H9 (cell line): ENCODE measurements around the gene RBFOX1. TPM values are rescaled to one million over a fixed set of nuclear protein-coding genes. Genes with fewer than 3 reads are reported as not detected.

Experiments used
- DNase-seq: peaks from one replicate; pipeline ENCODE4 v3.0.0-alpha.2; 2017
- H2AFZ ChIP-seq: one replicate; pipeline ENCODE4 v1.6.1; 2013; ENCODE audit warnings: mild to moderate bottlenecking, low read length, control low read depth, moderate library complexity
- H2AK5ac ChIP-seq: 2 replicates; pipeline ENCODE4 v1.6.1; 2013; ENCODE audit warnings: low read length, control low read depth, mixed read lengths; ENCODE audit not compliant: insufficient read length
- H2BK120ac ChIP-seq: one replicate; pipeline ENCODE4 v1.6.1; 2013; ENCODE audit warnings: low read depth, mild to moderate bottlenecking, low read length, control low read depth, inconsistent platforms; ENCODE audit not compliant: poor library complexity, severe bottlenecking
- H2BK12ac ChIP-seq: 2 replicates; pipeline ENCODE4 v1.6.1; 2013; ENCODE audit warnings: low read length, control low read depth, mixed read lengths, low read depth; ENCODE audit not compliant: insufficient read length
- H2BK15ac ChIP-seq: 2 replicates; pipeline ENCODE4 v1.6.1; 2013; ENCODE audit warnings: low read depth, low read length, control low read depth
- H2BK20ac ChIP-seq: one replicate; pipeline ENCODE4 v1.6.1; 2013; ENCODE audit warnings: low read depth, mild to moderate bottlenecking, low read length, control low read depth, inconsistent platforms; ENCODE audit not compliant: poor library complexity, severe bottlenecking
- H2BK5ac ChIP-seq: 2 replicates; pipeline ENCODE4 v1.6.1; 2013; ENCODE audit warnings: low read length, control low read depth, mixed read lengths; ENCODE audit not compliant: insufficient read length
- H3K14ac ChIP-seq: 2 replicates; pipeline ENCODE4 v1.6.1; 2013; ENCODE audit warnings: low read length, control low read depth; ENCODE audit not compliant: insufficient read depth
- H3K18ac ChIP-seq: 2 replicates; pipeline ENCODE4 v1.6.1; 2013; ENCODE audit warnings: low read depth, mild to moderate bottlenecking, mixed read lengths, low read length, control low read depth; ENCODE audit not compliant: insufficient read length
- H3K23ac ChIP-seq: 2 replicates; pipeline ENCODE4 v1.6.1; 2013; ENCODE audit warnings: low read length, control low read depth, mixed read lengths, low read depth; ENCODE audit not compliant: insufficient read length
- H3K23me2 ChIP-seq: 2 replicates; pipeline ENCODE4 v1.6.1; 2013; ENCODE audit warnings: low read depth, mild to moderate bottlenecking, mixed read lengths, low read length, control low read depth; ENCODE audit not compliant: insufficient read length, poor library complexity, severe bottlenecking
- H3K27ac ChIP-seq: 2 replicates; pipeline ENCODE4 v1.5.1; 2013; ENCODE audit warnings: low read length, control low read depth, mixed read lengths, low read depth; ENCODE audit not compliant: insufficient read length
- H3K27me3 ChIP-seq: 2 replicates; pipeline ENCODE4 v1.6.1; 2013; ENCODE audit warnings: low read length, control low read depth, inconsistent platforms; ENCODE audit not compliant: insufficient read depth
- H3K4ac ChIP-seq: 2 replicates; pipeline ENCODE4 v1.6.1; 2013; ENCODE audit warnings: low read depth, mild to moderate bottlenecking, control low read depth, inconsistent platforms, low read length, moderate library complexity
- H3K4me1 ChIP-seq: 2 replicates; pipeline ENCODE4 v1.6.1; 2013; ENCODE audit warnings: low read length, control low read depth, inconsistent platforms; ENCODE audit not compliant: insufficient read depth
- H3K4me2 ChIP-seq: 2 replicates; pipeline ENCODE4 v1.6.1; 2013; ENCODE audit warnings: low read length, control low read depth, mixed read lengths; ENCODE audit not compliant: insufficient read length, insufficient read depth
- H3K56ac ChIP-seq: 2 replicates; pipeline ENCODE4 v1.6.1; 2013; ENCODE audit warnings: low read depth, mild to moderate bottlenecking, mixed read lengths, low read length, control low read depth; ENCODE audit not compliant: insufficient read length
- H3K79me1 ChIP-seq: 2 replicates; pipeline ENCODE4 v1.6.1; 2013; ENCODE audit warnings: low read depth, mild to moderate bottlenecking, moderate library complexity, low read length, control low read depth, inconsistent platforms; ENCODE audit not compliant: insufficient read depth, poor library complexity, severe bottlenecking
- H3K79me2 ChIP-seq: 2 replicates; pipeline ENCODE4 v1.6.1; 2013; ENCODE audit warnings: low read length, control low read depth, inconsistent platforms; ENCODE audit not compliant: insufficient read depth
- H3K9ac ChIP-seq: 2 replicates; pipeline ENCODE4 v1.6.1; 2013; ENCODE audit warnings: low read length, control low read depth, mixed read lengths; ENCODE audit not compliant: insufficient read length; ENCODE audit errors: extremely low read depth
- H3K9me3 ChIP-seq: one replicate; pipeline ENCODE4 v1.6.1; 2013; ENCODE audit warnings: low read depth, low read length, inconsistent platforms; ENCODE audit not compliant: control insufficient read depth
- H3T11ph ChIP-seq: one replicate; pipeline ENCODE4 v1.6.1; 2013; ENCODE audit warnings: mild to moderate bottlenecking, low read length, control low read depth, inconsistent platforms
- H4K20me1 ChIP-seq: one replicate; pipeline ENCODE4 v1.6.1; 2013; ENCODE audit not compliant: control insufficient read depth, insufficient read length, insufficient read depth
- H4K5ac ChIP-seq: 2 replicates; pipeline ENCODE4 v1.6.1; 2013; ENCODE audit warnings: low read depth, mild to moderate bottlenecking, mixed read lengths, low read length, control low read depth; ENCODE audit not compliant: insufficient read length
- H4K8ac ChIP-seq: replicated peaks from 2 replicates; pipeline ENCODE4 v1.6.1; 2013; ENCODE audit warnings: low read length, control low read depth, mixed read lengths, low read depth; ENCODE audit not compliant: insufficient read length
- H4K91ac ChIP-seq: 2 replicates; pipeline ENCODE4 v1.6.1; 2013; ENCODE audit warnings: low read depth, mild to moderate bottlenecking, moderate library complexity, mixed read lengths, low read length, control low read depth; ENCODE audit not compliant: insufficient read length
- H3K27ac Mint-ChIP-seq, 3 experiments: 2 replicates in 2 of 3; 3 replicates in 1 of 3; pipeline ENCODE4 v1.8.0; 2020 to 2021; ENCODE audit warnings: mixed read lengths in 3 of 3, mild to moderate bottlenecking in 1 of 3, moderate library complexity in 1 of 3
- H3K27me3 Mint-ChIP-seq: 2 replicates; pipeline ENCODE4 v1.8.0; 2021; ENCODE audit warnings: low read depth, mild to moderate bottlenecking, moderate library complexity, mixed read lengths
- H3K36me3 Mint-ChIP-seq, 3 experiments: 2 replicates in 2 of 3; 3 replicates in 1 of 3; pipeline ENCODE4 v1.8.0; 2020 to 2021; ENCODE audit warnings: low read depth in 3 of 3, mixed read lengths in 3 of 3; ENCODE audit not compliant: insufficient read depth in 1 of 3
- H3K4me1 Mint-ChIP-seq, 2 experiments: 2 replicates each; pipeline ENCODE4 v1.8.0; 2020; ENCODE audit warnings: mixed read lengths in 2 of 2
- H3K4me3 Mint-ChIP-seq, 2 experiments: 2 replicates in 1 of 2; 3 replicates in 1 of 2; pipeline ENCODE4 v1.8.0; 2020 to 2021; ENCODE audit warnings: mild to moderate bottlenecking in 2 of 2, mixed read lengths in 2 of 2, moderate library complexity in 1 of 2
- H3K9me3 Mint-ChIP-seq, 2 experiments: 2 replicates in 1 of 2; 3 replicates in 1 of 2; pipeline ENCODE4 v1.8.0; 2020; ENCODE audit warnings: mild to moderate bottlenecking in 2 of 2, mixed read lengths in 2 of 2, moderate library complexity in 1 of 2
- CTCF ChIP-seq: fragments of 200-600 bp; sonication (generic); conservative IDR thresholded peaks from 3 replicates; pipeline ENCODE4 v1.8.0; 2021; ENCODE audit warnings: antibody characterized with exemption, mild to moderate bottlenecking
- WGBS: extraction: QIAGEN DNeasy Blood & Tissue Kit; methylation state at CpG from one replicate; pipeline ENCODE4 v1.1.7; 2013; ENCODE audit warnings: missing lambda C conversion rate, low lambda C conversion rate, mixed read lengths; ENCODE audit not compliant: insufficient read length; ENCODE audit errors: extremely low coverage; 5-methylcytosine and 5-hydroxymethylcytosine counted together
- total RNA-seq: library from RNA; stranded (reverse); gene quantifications from 2 replicates; pipeline ENCODE4 v1.2.1, GENCODE V29; 2021

RBFOX1 gene
- total RNA-seq, 1 experiment from 2014 or later: 2.0 TPM

GRCh38 chr16:7614021-7614795, 281.6 kb downstream of the RBFOX1 start:
- Histone ChIP-seq H3K23me2 (no peaks in the 10 kb centered on the region), H3K4ac (no peak overlapping the region), H3K79me1 (no peaks in the 10 kb centered on the region), H2BK12ac (no peak overlapping the region), H3K4me2 (no peak overlapping the region), H4K91ac (no peak overlapping the region), H2BK15ac (no peak overlapping the region), H3K79me2 (no peaks in the 10 kb centered on the region), H3K9ac (no peak overlapping the region), H3K9me3 (peaks cover 6% of the 10 kb centered on the region), H3K56ac (no peak overlapping the region), H3K27me3 (no peaks in the 10 kb centered on the region), H2AFZ (no peak overlapping the region), H3K23ac (no peak overlapping the region), H3K14ac (no peak overlapping the region), H3T11ph (no peak overlapping the region), H4K8ac (no peak overlapping the region), H3K27ac (no peak overlapping the region), H4K20me1 (no peaks in the 10 kb centered on the region), H3K4me1 (no peaks in the 10 kb centered on the region), H2AK5ac (no peak overlapping the region), H2BK120ac (no peak overlapping the region), H3K18ac (no peak overlapping the region), H4K5ac (no peak overlapping the region), H2BK5ac (no peak overlapping the region), H2BK20ac (no peak overlapping the region)
- no peak for DNase-seq
- H3K36me3 Mint-ChIP-seq: peaks cover 8 to 9% (median 9%) of the 10 kb centered on the region in 3 experiments; a peak in 3 of 7 replicates
- TF ChIP-seq CTCF: no peak
- no peak overlapping the region for H3K27ac Mint-ChIP-seq
- H3K27me3 Mint-ChIP-seq: no peaks in the 10 kb centered on the region
- no peaks in the 10 kb centered on the region for H3K4me1 Mint-ChIP-seq
- WGBS: no CpG with 5 or more reads among the region's 7 CpGs
- no peak overlapping the region for H3K4me3 Mint-ChIP-seq
- H3K9me3 Mint-ChIP-seq: peaks cover 9 to 11% of the 10 kb centered on the region in 2 experiments; a peak in 4 of 5 replicates
